ENCODE measurements around the gene ERICH3.

GRCh38 chr1:74623716-74624115, 49.9 kb downstream of the ERICH3 start:
- TF ChIP-seq FOXP2 (optimal IDR thresholded peaks at IDR 0.05; ENCODE audit: control extremely low read depth, extremely low read length, insufficient read depth) (no peak), EZH2 (IDR thresholded peaks at IDR 0.05) (no peak), POLR2AphosphoS5 (IDR thresholded peaks at IDR 0.05; ENCODE audit: borderline replicate concordance, low read depth, low read length) (no peak)

Data from SK-N-MC (cell line).